Measurements from ENCODE around the gene AFDN. TPM values are rescaled to one million over a fixed set of nuclear protein-coding genes. Genes with fewer than 3 reads are reported as not detected.

The AFDN gene
- polyA plus RNA-seq, 2 donors, result 91.7 to 124 TPM

DNA sequence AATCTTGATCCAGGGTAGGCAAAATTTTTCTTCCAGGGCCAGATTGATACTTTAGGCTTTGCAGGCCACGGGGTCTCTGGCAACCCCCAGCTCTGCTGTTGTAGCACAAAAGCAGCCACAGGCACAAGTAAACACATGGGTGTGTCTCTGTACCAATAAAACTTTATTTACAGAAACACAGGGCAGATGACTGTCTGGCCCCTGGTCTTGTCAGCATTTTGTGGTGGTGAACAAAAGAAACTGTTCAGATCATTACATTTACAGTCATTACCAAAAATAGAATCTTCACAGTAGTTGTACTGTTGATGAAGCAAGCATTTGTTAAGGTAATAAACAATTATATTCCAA, 125.8 kb downstream of the AFDN start:
- Histone ChIP-seq H3K9me3 (ENCODE audit: control insufficient read depth in 2 of 2, insufficient read depth in 1 of 2, low read depth in 1 of 2, low read length in 1 of 2) (no peaks in the 10 kb centered on the region), H3K36me3 (ENCODE audit: control insufficient read depth in 2 of 2, insufficient read depth in 2 of 2, low read length in 1 of 2) (peaks cover 21 to 29% of the 10 kb centered on the region in 2 donors), H3K4me3 (ENCODE audit: low read depth in 1 of 2, low read length in 2 of 2) (no peak overlapping the region), H3K4me1 (ENCODE audit: control insufficient read depth in 2 of 2, insufficient read depth in 2 of 2, low read length in 1 of 2) (peaks cover 0 to 2% of the 10 kb centered on the region in 2 donors), H3K27me3 (ENCODE audit: control insufficient read depth in 1 of 2, insufficient read depth in 2 of 2, low read length in 2 of 2) (no peaks in the 10 kb centered on the region), H3K27ac (ENCODE audit: low read depth in 2 of 2, low read length in 1 of 2) (no peak overlapping the region)
- WGBS, 2 donors, result 67 to 81% methylated on average over 1 of the region's 1 CpG

DNA sequence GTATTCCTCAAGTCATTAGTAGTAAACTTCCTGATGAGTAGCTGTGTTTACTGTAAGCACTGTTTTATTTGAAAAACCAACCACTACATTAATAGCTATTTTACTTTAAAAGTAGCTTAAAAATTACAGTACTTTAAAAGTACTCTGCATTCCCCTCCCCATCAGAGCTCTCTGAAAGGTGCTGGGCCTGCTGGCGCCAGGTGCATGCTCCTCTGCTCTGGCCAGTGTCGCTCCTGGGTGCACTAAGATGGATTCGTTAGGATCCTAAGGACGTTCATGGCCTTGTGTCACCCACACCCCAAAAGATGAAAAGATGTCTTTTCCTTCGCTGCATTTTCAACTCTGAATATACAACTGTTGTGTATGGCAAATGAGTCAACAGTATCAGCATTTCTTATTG, 126.8 kb downstream of the AFDN start:
- no peaks in the 10 kb centered on the region for H3K27me3 ChIP-seq (ENCODE audit: control insufficient read depth in 1 of 2, insufficient read depth in 2 of 2, low read length in 2 of 2)
- H3K9me3 ChIP-seq (ENCODE audit: control insufficient read depth in 2 of 2, insufficient read depth in 1 of 2, low read depth in 1 of 2, low read length in 1 of 2), result no peaks in the 10 kb centered on the region
- no peak overlapping the region for H3K4me3 ChIP-seq (ENCODE audit: low read depth in 1 of 2, low read length in 2 of 2)
- peaks cover 17 to 27% of the 10 kb centered on the region in 2 donors for H3K36me3 ChIP-seq (ENCODE audit: control insufficient read depth in 2 of 2, insufficient read depth in 2 of 2, low read length in 1 of 2)
- WGBS, 2 donors, result 94 to 97% methylated on average over 5 of the region's 5 CpGs
- no peak overlapping the region for H3K27ac ChIP-seq (ENCODE audit: low read depth in 2 of 2, low read length in 1 of 2)
- H3K4me1 ChIP-seq (ENCODE audit: control insufficient read depth in 2 of 2, insufficient read depth in 2 of 2, low read length in 1 of 2), result peaks cover 0 to 2% of the 10 kb centered on the region in 2 donors

DNA sequence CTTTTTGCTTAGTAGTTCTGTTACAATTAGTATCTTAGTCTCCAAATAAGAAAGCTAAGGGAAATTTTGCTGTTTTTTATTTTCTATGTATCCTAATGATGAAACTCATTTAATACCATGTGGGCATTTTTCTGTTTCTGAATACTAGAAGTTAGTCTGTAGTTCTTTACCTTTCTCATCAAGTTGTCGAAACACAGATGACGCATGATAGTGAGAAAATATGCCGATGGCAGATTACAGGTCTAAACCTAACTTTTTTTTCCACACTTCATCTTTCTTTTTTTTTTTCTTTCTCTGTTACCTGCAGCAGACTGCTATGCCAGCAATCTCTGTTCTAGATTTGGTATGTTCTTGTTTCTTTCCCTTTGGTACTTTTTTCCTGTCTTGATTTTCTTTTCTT, 127.4 kb downstream of the AFDN start:
- no peaks in the 10 kb centered on the region for H3K27me3 ChIP-seq (ENCODE audit: control insufficient read depth in 1 of 2, insufficient read depth in 2 of 2, low read length in 2 of 2)
- H3K27ac ChIP-seq (ENCODE audit: low read depth in 2 of 2, low read length in 1 of 2), result no peak overlapping the region
- no peaks in the 10 kb centered on the region for H3K9me3 ChIP-seq (ENCODE audit: control insufficient read depth in 2 of 2, insufficient read depth in 1 of 2, low read depth in 1 of 2, low read length in 1 of 2)
- H3K4me1 ChIP-seq (ENCODE audit: control insufficient read depth in 2 of 2, insufficient read depth in 2 of 2, low read length in 1 of 2), result peaks cover 0 to 2% of the 10 kb centered on the region in 2 donors
- no peak overlapping the region for H3K4me3 ChIP-seq (ENCODE audit: low read depth in 1 of 2, low read length in 2 of 2)
- WGBS, 2 donors, result 84 to 89% methylated on average over 3 of the region's 3 CpGs
- peaks cover 12 to 23% of the 10 kb centered on the region in 2 donors for H3K36me3 ChIP-seq (ENCODE audit: control insufficient read depth in 2 of 2, insufficient read depth in 2 of 2, low read length in 1 of 2)

DNA sequence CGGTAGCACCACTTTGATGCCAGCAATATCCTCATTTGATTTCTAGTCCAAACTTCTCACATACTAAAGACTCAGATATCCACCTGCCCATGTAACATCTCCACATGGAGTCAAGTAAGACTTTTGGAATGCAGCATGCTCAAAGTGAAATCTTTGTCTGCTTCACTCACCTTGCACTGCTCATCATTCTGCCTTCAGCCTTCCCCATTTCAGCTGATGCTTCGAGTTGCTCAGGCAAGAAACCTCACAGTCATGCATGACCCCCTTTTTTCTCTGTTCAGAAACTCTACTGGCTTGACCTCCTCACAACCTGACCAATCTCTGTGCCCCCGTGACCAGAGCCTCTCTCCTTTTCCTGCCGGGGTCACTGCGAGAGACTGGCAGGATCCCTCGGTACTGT, 129.8 kb downstream of the AFDN start:
- no peak overlapping the region for H3K4me3 ChIP-seq (ENCODE audit: low read depth in 1 of 2, low read length in 2 of 2)
- peaks cover 0 to 2% of the 10 kb centered on the region in 2 donors for H3K4me1 ChIP-seq (ENCODE audit: control insufficient read depth in 2 of 2, insufficient read depth in 2 of 2, low read length in 1 of 2)
- peaks cover 4 to 15% of the 10 kb centered on the region in 2 donors for H3K36me3 ChIP-seq (ENCODE audit: control insufficient read depth in 2 of 2, insufficient read depth in 2 of 2, low read length in 1 of 2)
- H3K27me3 ChIP-seq (ENCODE audit: control insufficient read depth in 1 of 2, insufficient read depth in 2 of 2, low read length in 2 of 2), result no peaks in the 10 kb centered on the region
- no peak overlapping the region for H3K27ac ChIP-seq (ENCODE audit: low read depth in 2 of 2, low read length in 1 of 2)
- whole genome bisulfite sequencing, 2 donors, result 96 to 99% methylated on average over 6 of the region's 6 CpGs
- no peaks in the 10 kb centered on the region for H3K9me3 ChIP-seq (ENCODE audit: control insufficient read depth in 2 of 2, insufficient read depth in 1 of 2, low read depth in 1 of 2, low read length in 1 of 2)

DNA sequence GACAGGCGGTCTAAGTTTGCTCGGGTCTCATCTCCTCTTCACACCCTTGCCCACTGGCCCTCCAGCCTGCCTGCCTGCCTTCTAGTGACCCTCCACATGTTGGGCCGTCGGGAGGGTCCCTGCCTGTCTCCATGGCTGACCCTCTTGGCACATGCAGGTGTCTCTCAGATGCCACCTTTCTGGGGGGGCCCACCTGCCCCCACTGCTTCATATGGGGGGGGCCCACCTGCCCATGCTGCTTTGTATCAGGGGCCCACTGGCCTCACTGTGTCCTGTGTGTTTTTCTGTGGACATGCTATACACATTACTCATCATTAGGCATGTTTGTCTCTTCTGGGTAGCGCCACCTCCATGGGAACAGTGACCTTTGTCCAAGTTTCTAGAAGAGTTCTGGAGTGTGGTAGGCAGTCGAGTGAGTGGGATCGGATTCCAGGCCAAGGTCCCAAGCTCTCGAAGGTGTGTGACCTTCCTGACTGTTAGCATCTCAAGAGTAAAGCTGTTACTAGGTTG, 130.3 kb downstream of the AFDN start:
- H3K36me3 ChIP-seq (ENCODE audit: control insufficient read depth in 2 of 2, insufficient read depth in 2 of 2, low read length in 1 of 2), result peaks cover under 1 to 10% of the 10 kb centered on the region in 2 donors
- H3K4me1 ChIP-seq (ENCODE audit: control insufficient read depth in 2 of 2, insufficient read depth in 2 of 2, low read length in 1 of 2), result peaks cover 0 to under 1% of the 10 kb centered on the region in 2 donors
- 92 to 95% methylated on average over 8 of the region's 8 CpGs for WGBS, 2 donors
- H3K27me3 ChIP-seq (ENCODE audit: control insufficient read depth in 1 of 2, insufficient read depth in 2 of 2, low read length in 2 of 2), result no peaks in the 10 kb centered on the region
- H3K4me3 ChIP-seq (ENCODE audit: low read depth in 1 of 2, low read length in 2 of 2), result no peak overlapping the region
- no peaks in the 10 kb centered on the region for H3K9me3 ChIP-seq (ENCODE audit: control insufficient read depth in 2 of 2, insufficient read depth in 1 of 2, low read depth in 1 of 2, low read length in 1 of 2)
- H3K27ac ChIP-seq (ENCODE audit: low read depth in 2 of 2, low read length in 1 of 2), result no peak overlapping the region

DNA sequence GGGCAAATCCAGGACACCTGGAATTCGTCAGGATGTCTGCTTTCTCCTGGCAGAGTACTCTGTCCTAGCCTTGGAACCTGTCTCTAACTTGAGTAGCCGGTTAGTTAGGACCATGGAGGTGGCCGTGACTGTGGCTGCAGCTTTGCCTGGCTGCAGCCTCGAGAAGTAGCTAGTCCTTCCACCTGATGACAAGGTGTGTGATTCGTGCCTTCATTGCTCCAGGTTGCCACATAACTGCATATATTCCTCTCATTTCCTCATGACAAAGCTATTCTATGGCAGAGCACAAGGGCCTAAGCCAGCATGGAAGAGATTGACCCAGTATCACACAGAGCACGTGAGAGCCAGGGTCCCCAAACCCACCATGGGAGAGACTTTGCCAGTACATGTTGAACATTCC, 130.9 kb downstream of the AFDN start:
- Histone ChIP-seq H3K36me3 (ENCODE audit: control insufficient read depth in 2 of 2, insufficient read depth in 2 of 2, low read length in 1 of 2) (peaks cover 0 to 9% of the 10 kb centered on the region in 2 donors), H3K4me3 (ENCODE audit: low read depth in 1 of 2, low read length in 2 of 2) (no peak overlapping the region), H3K9me3 (ENCODE audit: control insufficient read depth in 2 of 2, insufficient read depth in 1 of 2, low read depth in 1 of 2, low read length in 1 of 2) (no peaks in the 10 kb centered on the region), H3K27ac (ENCODE audit: low read depth in 2 of 2, low read length in 1 of 2) (no peak overlapping the region), H3K27me3 (ENCODE audit: control insufficient read depth in 1 of 2, insufficient read depth in 2 of 2, low read length in 2 of 2) (no peaks in the 10 kb centered on the region), H3K4me1 (ENCODE audit: control insufficient read depth in 2 of 2, insufficient read depth in 2 of 2, low read length in 1 of 2) (peaks cover 0 to 4% of the 10 kb centered on the region in 2 donors)
- 85 to 88% methylated on average over 6 of the region's 6 CpGs for WGBS, 2 donors

DNA sequence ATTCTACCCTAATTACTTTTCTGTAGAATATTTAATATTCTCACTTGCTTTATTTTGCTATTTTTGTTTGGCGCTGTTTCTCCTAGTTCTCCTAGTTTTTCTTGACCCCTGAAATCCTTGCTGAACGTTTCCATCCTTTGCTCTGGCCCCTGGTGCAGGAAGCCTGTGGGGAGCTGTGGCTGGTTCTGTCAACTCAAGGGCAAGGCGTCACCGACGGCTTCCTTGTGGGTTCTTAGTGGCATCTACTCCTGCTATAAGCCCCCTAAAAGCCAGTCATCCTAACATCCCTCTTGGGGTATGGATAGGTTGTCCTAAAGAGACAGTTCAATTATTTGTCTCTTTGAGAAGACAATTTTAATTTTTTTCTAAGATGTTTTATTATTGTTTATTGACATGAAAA, 133.9 kb downstream of the AFDN start:
- Histone ChIP-seq H3K36me3 (ENCODE audit: control insufficient read depth in 2 of 2, insufficient read depth in 2 of 2, low read length in 1 of 2) (peaks cover under 1 to 12% of the 10 kb centered on the region in 2 donors), H3K4me3 (ENCODE audit: low read depth in 1 of 2, low read length in 2 of 2) (no peak overlapping the region), H3K4me1 (ENCODE audit: control insufficient read depth in 2 of 2, insufficient read depth in 2 of 2, low read length in 1 of 2) (peaks cover 0 to 4% of the 10 kb centered on the region in 2 donors), H3K27ac (ENCODE audit: low read depth in 2 of 2, low read length in 1 of 2) (no peak overlapping the region), H3K27me3 (ENCODE audit: control insufficient read depth in 1 of 2, insufficient read depth in 2 of 2, low read length in 2 of 2) (no peaks in the 10 kb centered on the region), H3K9me3 (ENCODE audit: control insufficient read depth in 2 of 2, insufficient read depth in 1 of 2, low read depth in 1 of 2, low read length in 1 of 2) (no peaks in the 10 kb centered on the region)
- WGBS, 2 donors, result 90 to 93% methylated on average over 5 of the region's 5 CpGs

DNA sequence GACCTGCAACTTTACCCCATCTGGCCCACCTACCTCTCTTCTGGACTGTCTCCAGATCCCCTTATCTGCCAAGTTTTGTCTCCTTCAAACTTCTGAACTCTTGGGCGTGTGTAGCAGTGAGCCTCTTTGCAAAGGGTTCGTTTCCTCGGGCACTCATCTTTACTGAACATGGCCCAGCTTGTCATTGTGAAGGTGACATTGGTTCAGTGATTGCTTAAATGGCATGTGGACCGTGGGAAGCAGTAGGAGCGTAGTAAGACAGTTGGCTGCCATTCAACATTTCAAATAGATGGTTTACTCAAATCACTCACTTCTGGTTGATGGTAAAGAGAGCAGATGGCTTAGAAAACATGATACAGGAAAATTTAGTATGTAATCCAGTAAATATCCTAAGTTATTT, 136.0 kb downstream of the AFDN start:
- Histone ChIP-seq H3K4me1 (ENCODE audit: control insufficient read depth in 2 of 2, insufficient read depth in 2 of 2, low read length in 1 of 2) (peaks cover 0 to 4% of the 10 kb centered on the region in 2 donors), H3K36me3 (ENCODE audit: control insufficient read depth in 2 of 2, insufficient read depth in 2 of 2, low read length in 1 of 2) (peaks cover 2 to 12% of the 10 kb centered on the region in 2 donors), H3K4me3 (ENCODE audit: low read depth in 1 of 2, low read length in 2 of 2) (no peak overlapping the region), H3K27me3 (ENCODE audit: control insufficient read depth in 1 of 2, insufficient read depth in 2 of 2, low read length in 2 of 2) (no peaks in the 10 kb centered on the region), H3K27ac (ENCODE audit: low read depth in 2 of 2, low read length in 1 of 2) (no peak overlapping the region), H3K9me3 (ENCODE audit: control insufficient read depth in 2 of 2, insufficient read depth in 1 of 2, low read depth in 1 of 2, low read length in 1 of 2) (no peaks in the 10 kb centered on the region)
- WGBS, 2 donors, result 65 to 72% methylated on average over 5 of the region's 5 CpGs

DNA sequence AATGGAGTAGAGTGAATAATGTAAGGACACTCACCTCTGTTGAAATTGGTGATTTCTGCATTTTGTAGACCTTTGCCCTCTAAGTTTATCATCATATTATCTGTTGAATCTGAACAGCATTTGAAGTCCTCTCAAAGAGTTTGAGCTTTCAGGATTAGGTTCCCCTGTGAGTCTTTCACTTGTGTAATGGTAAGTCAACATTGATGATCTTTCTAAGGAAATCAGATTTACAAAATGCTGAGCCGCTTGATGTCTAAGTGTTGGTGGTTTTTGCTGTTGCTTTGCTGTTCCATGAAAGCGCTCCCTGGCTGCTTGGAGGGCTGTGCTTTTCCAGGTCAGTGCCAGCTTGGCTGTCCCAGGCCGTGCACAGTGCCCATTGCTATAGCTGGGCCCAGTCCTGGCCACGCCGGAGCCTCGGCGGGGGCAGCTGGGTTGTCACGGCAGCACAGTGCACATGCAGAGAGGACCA, 136.9 kb downstream of the AFDN start:
- Histone ChIP-seq H3K27me3 (ENCODE audit: control insufficient read depth in 1 of 2, insufficient read depth in 2 of 2, low read length in 2 of 2) (no peaks in the 10 kb centered on the region), H3K4me3 (ENCODE audit: low read depth in 1 of 2, low read length in 2 of 2) (no peak overlapping the region), H3K9me3 (ENCODE audit: control insufficient read depth in 2 of 2, insufficient read depth in 1 of 2, low read depth in 1 of 2, low read length in 1 of 2) (no peaks in the 10 kb centered on the region), H3K36me3 (ENCODE audit: control insufficient read depth in 2 of 2, insufficient read depth in 2 of 2, low read length in 1 of 2) (peaks cover 2 to 13% of the 10 kb centered on the region in 2 donors), H3K4me1 (ENCODE audit: control insufficient read depth in 2 of 2, insufficient read depth in 2 of 2, low read length in 1 of 2) (peaks cover 0 to 4% of the 10 kb centered on the region in 2 donors), H3K27ac (ENCODE audit: low read depth in 2 of 2, low read length in 1 of 2) (no peak overlapping the region)
- 95 to 96% methylated on average over 8 of the region's 8 CpGs for WGBS, 2 donors

All from esophagus (tissue), 2 donors.